T-cell (primary cell): ENCODE data around the gene RALGAPA2. TPM values are rescaled to one million over a fixed set of nuclear protein-coding genes. Genes with fewer than 3 reads are reported as not detected.
"Not testable (repeated sequence)": the region's sequence is repeated elsewhere in the genome, so short reads cannot be mapped to it uniquely, and the experiment has no call there.

Source experiments
- ATAC-seq, 4 experiments: fragments of 200-7000 bp in 3 of 4; fragments of 150-1000 bp in 1 of 4; cut with Tn5 transposase; replicated peaks in 1 of 4; 1 replicate in 3 of 4; 2 replicates in 1 of 4; pipeline ENCODE4 v1.10.0; 2021; ENCODE audit warnings: moderate library complexity in 3 of 4, mild to moderate bottlenecking in 2 of 4, moderate number of reproducible peaks in 1 of 4
- CTCF ChIA-PET, 2 donors: fragments of 300-600 bp; sonication (Branson Sonifier 250); formaldehyde crosslinking; loops; one replicate each; lab custom pipeline; 2022; ENCODE audit warnings: antibody characterized with exemption in 2 of 2; lab: Charles Lee
- POLR2A ChIA-PET, 2 donors: fragments of 300-600 bp; sonication (Branson Sonifier 250); formaldehyde crosslinking; loops; one replicate each; lab custom pipeline; 2022; ENCODE audit warnings: antibody characterized with exemption in 2 of 2; lab: Charles Lee
- DNase-seq, 35 experiments: peaks; one replicate each; pipeline versions ENCODE4 v3.0.0 to v3.0.0-alpha.2; 2013 to 2023
- H3K27ac ChIP-seq: one replicate; pipeline ENCODE4 v1.5.1; 2013; ENCODE audit warnings: low read length
- H3K27me3 ChIP-seq, 2 experiments: replicated peaks in 1 of 2; 1 replicate in 1 of 2; 2 replicates in 1 of 2; pipeline versions ENCODE4 v1.6.1 to v1.7.0; 2013; ENCODE audit warnings: low read length in 1 of 2, mixed read lengths in 1 of 2; ENCODE audit not compliant: control insufficient read depth in 2 of 2, insufficient read depth in 2 of 2; ENCODE audit errors: extremely low read depth in 1 of 2
- H3K36me3 ChIP-seq, 2 donors: 1 replicate in 1 of 2; 2 replicates in 1 of 2; pipeline versions ENCODE4 v1.6.1 to v1.7.0; 2013; ENCODE audit warnings: low read length in 1 of 2; ENCODE audit not compliant: control insufficient read depth in 2 of 2, insufficient read depth in 1 of 2; ENCODE audit errors: extremely low read depth in 1 of 2
- H3K4me1 ChIP-seq, 2 experiments: 1 replicate in 1 of 2; 2 replicates in 1 of 2; pipeline versions ENCODE4 v1.6.1 to v1.7.0; 2013; ENCODE audit warnings: low read length in 2 of 2, mixed read lengths in 1 of 2; ENCODE audit not compliant: insufficient read depth in 2 of 2, control insufficient read depth in 1 of 2; ENCODE audit errors: extremely low read depth in 1 of 2
- H3K4me3 ChIP-seq, 2 donors: 1 replicate in 1 of 2; 2 replicates in 1 of 2; pipeline versions ENCODE4 v1.5.1 to v1.7.0; 2013; ENCODE audit warnings: mild to moderate bottlenecking in 2 of 2, low read length in 1 of 2, moderate library complexity in 1 of 2; ENCODE audit not compliant: control insufficient read depth in 1 of 2; ENCODE audit errors: extremely low read depth in 1 of 2
- H3K9me3 ChIP-seq: 2 replicates; pipeline ENCODE4 v1.7.0; 2013
- H3K27ac Mint-ChIP-seq, 2 donors: one replicate each; pipeline ENCODE4 v1.8.0; 2020 to 2021; ENCODE audit warnings: mild to moderate bottlenecking in 2 of 2, mixed read lengths in 2 of 2
- H3K27me3 Mint-ChIP-seq, 2 donors: one replicate each; pipeline ENCODE4 v1.8.0; 2021 to 2022; ENCODE audit warnings: mixed read lengths in 2 of 2
- H3K36me3 Mint-ChIP-seq: one replicate; pipeline ENCODE4 v1.8.0; 2021; ENCODE audit warnings: mixed read lengths
- H3K4me1 Mint-ChIP-seq, 3 donors: one replicate each; pipeline ENCODE4 v1.8.0; 2020 to 2022; ENCODE audit warnings: mixed read lengths in 3 of 3, mild to moderate bottlenecking in 1 of 3
- H3K4me3 Mint-ChIP-seq, 3 donors: one replicate each; pipeline ENCODE4 v1.8.0; 2020 to 2022; ENCODE audit warnings: mild to moderate bottlenecking in 3 of 3, mixed read lengths in 3 of 3, moderate library complexity in 3 of 3
- H3K9me3 Mint-ChIP-seq, 3 donors: one replicate each; pipeline ENCODE4 v1.8.0; 2020 to 2022; ENCODE audit warnings: mixed read lengths in 3 of 3
- WGBS: methylation state at CpG from one replicate; pipeline ENCODE4 v1.1.5; 2013; ENCODE audit warnings: missing lambda C conversion rate; ENCODE audit not compliant: insufficient coverage; 5-methylcytosine and 5-hydroxymethylcytosine counted together
- total RNA-seq, 35 experiments: library from RNA in 6 of 35; stranded (reverse) in 6 of 35; fragments of 120-200 nt in 1 of 35; gene quantifications; one replicate each; pipeline versions ENCODE4 v1.2.1 to v1.2.4 and lab custom pipeline; 2013 to 2026

RALGAPA2 gene
- total RNA-seq, 5 donors from 2014 or later (not counting 1 experiment from before 2014, with no cell fraction given) = 28.0 to 36.1 (median 31.7) TPM

GRCh38 chr20:20547876-20548266, 164.6 kb downstream of the RALGAPA2 start:
- Histone ChIP-seq H3K4me1 (peaks cover 0 to 4% of the 10 kb centered on the region in 2 experiments), H3K9me3 (no peaks in the 10 kb centered on the region), H3K27me3 (no peaks in the 10 kb centered on the region), H3K4me3 (no peak overlapping the region), H3K36me3 (peaks cover 0 to 10% of the 10 kb centered on the region in 2 donors), H3K27ac (no peak overlapping the region)
- H3K36me3 Mint-ChIP-seq = peaks cover 52% of the 10 kb centered on the region
- no CpG with 5 or more reads among the region's 2 CpGs for WGBS
- H3K4me1 Mint-ChIP-seq = peaks cover 17 to 30% (median 26%) of the 10 kb centered on the region in 3 donors
- H3K27ac Mint-ChIP-seq = peak overlapping the region in 1 of 2 donors; percentile 28
- no peak overlapping the region for H3K4me3 Mint-ChIP-seq
- H3K9me3 Mint-ChIP-seq = no peaks in the 10 kb centered on the region
- DNase-seq = no peak
- H3K27me3 Mint-ChIP-seq = no peaks in the 10 kb centered on the region
- ChIA-PET POLR2A (no interaction called here), CTCF (no interaction called here)
- no peak for ATAC-seq

GRCh38 chr20:20547221-20547875, 165.1 kb downstream of the RALGAPA2 start:
- Histone ChIP-seq H3K27me3 (no peaks in the 10 kb centered on the region), H3K4me1 (peaks cover 0 to 4% of the 10 kb centered on the region in 2 experiments), H3K4me3 (no peak overlapping the region), H3K9me3 (no peaks in the 10 kb centered on the region), H3K27ac (no peak overlapping the region), H3K36me3 (peaks cover 0 to 10% of the 10 kb centered on the region in 2 donors)
- Mint-ChIP-seq H3K4me1 (peaks cover 17 to 30% (median 26%) of the 10 kb centered on the region in 3 donors), H3K36me3 (peaks cover 53% of the 10 kb centered on the region), H3K27ac (peak overlapping the region in 1 of 2 donors; percentile 8), H3K4me3 (no peak overlapping the region), H3K27me3 (no peaks in the 10 kb centered on the region), H3K9me3 (no peaks in the 10 kb centered on the region)
- ChIA-PET CTCF (interaction anchor here in 1 of 2 donors (0.6 kb wide), 1 partner anchor 57 kb away, joined by 3 read pairs; no protein-coding TSS in a partner anchor), POLR2A (no interaction called here)
- ATAC-seq (no peak), DNase-seq (peak in 1 of 35 experiments; percentile 2)
- 50% methylated on average over 1 of the region's 5 CpGs for WGBS

GRCh38 chr20:20546402-20546801, 166.0 kb downstream of the RALGAPA2 start:
- Histone ChIP-seq H3K9me3 (no peaks in the 10 kb centered on the region), H3K4me1 (peaks cover 0 to 4% of the 10 kb centered on the region in 2 experiments), H3K27me3 (no peaks in the 10 kb centered on the region), H3K36me3 (peaks cover 0 to 10% of the 10 kb centered on the region in 2 donors), H3K4me3 (no peak overlapping the region), H3K27ac (no peak overlapping the region)
- Mint-ChIP-seq H3K36me3 (peaks cover 63% of the 10 kb centered on the region), H3K4me3 (no peak overlapping the region), H3K27ac (no peak overlapping the region), H3K9me3 (no peaks in the 10 kb centered on the region), H3K27me3 (no peaks in the 10 kb centered on the region), H3K4me1 (peaks cover 17 to 30% (median 24%) of the 10 kb centered on the region in 3 donors)
- no peak for ATAC-seq
- ChIA-PET CTCF (no interaction called here), POLR2A (no interaction called here)
- DNase-seq = no peak
- WGBS = 76% methylated on average over 4 of the region's 6 CpGs

DNA sequence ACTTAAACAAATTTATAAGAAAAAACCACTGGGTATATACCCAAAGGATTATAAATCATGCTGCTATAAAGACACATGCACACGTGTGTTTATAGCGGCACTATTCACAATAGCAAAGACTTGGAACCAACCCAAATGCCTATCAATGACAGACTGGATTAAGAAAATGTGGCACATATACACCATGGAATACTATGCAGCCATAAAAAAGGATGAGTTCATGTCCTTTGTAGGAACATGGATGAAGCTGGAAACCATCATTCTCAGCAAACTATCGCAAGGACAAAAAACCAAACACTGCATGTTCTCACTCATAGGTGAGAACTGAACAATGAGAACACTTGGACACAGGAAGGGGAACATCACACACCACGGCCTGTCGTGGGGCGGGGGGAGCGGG, 169.1 kb downstream of the RALGAPA2 start:
- WGBS = no CpG with 5 or more reads among the region's 7 CpGs
- H3K36me3 ChIP-seq, H3K27me3 ChIP-seq, ATAC-seq, H3K27ac Mint-ChIP-seq, H3K27me3 Mint-ChIP-seq, H3K9me3 Mint-ChIP-seq, H3K27ac ChIP-seq, H3K4me1 ChIP-seq, H3K4me3 Mint-ChIP-seq, CTCF ChIA-PET, H3K9me3 ChIP-seq, H3K4me3 ChIP-seq, POLR2A ChIA-PET, DNase-seq: not testable (repeated sequence)
- peaks cover 12 to 15% (median 14%) of the 10 kb centered on the region in 3 donors for H3K4me1 Mint-ChIP-seq
- H3K36me3 Mint-ChIP-seq = peaks cover 76% of the 10 kb centered on the region

DNA sequence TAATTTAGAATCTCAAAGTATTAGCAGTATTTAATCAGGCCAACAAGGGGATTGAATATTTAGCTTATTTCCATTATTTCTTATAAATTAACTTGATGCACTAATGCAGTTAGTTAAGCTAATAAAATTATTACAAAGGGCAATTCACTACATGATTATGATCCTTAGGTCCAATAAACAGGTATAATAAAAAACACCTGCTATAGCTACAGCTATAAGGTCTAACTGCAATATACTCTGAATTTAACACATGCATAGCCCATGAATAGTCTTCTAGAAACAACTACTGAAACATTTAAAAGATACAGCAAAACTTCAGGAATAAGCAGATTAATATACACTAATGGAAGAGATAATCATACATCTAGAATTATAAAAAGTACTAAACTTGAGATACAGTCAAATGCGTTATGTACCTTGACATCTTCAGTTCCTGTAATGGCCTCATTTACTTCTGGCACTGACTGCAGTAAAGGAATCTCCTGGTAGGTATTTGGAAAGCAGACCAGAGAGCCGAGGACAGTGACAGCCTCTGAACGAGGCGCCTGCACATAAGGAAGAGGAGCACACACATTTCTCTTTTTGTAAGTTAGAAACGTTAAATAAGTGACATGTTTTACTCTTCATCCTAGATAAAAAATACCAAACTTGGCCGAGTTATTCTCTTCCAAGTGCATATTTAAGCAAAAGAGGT, 176.1 kb downstream of the RALGAPA2 start:
- WGBS = 100% methylated on average over 1 of the region's 6 CpGs
- Mint-ChIP-seq H3K4me3 (no peak overlapping the region), H3K27me3 (no peaks in the 10 kb centered on the region), H3K4me1 (no peaks in the 10 kb centered on the region), H3K9me3 (no peaks in the 10 kb centered on the region), H3K36me3 (peaks cover 57% of the 10 kb centered on the region), H3K27ac (no peak overlapping the region)
- Histone ChIP-seq H3K4me1 (no peaks in the 10 kb centered on the region), H3K4me3 (no peak overlapping the region), H3K27ac (no peak overlapping the region), H3K27me3 (no peaks in the 10 kb centered on the region), H3K36me3 (peaks cover 0 to 7% of the 10 kb centered on the region in 2 donors), H3K9me3 (no peaks in the 10 kb centered on the region)
- CTCF ChIA-PET = no interaction called here
- DNase-seq (no peak), ATAC-seq (no peak)
- POLR2A ChIA-PET = no interaction called here

DNA sequence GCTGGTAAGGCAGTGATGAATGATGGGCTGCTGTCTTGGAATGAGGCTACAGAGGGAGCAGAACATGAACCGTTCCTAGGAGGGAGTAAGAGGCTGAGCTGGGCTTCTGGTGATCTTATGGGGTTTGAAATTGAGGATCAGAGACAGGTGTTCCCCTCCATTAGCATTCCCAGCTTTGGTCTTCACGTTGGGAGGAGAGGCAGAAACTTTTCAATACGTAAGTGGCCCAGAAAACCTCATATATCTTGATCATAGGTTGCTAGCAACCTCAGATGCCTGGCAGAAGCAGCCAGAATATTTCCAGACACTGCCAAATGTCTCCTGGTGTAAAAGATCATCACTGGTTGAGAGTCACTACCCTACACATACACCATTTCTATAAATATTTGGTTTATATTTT, 177.4 kb downstream of the RALGAPA2 start:
- Histone ChIP-seq H3K36me3 (peaks cover 0 to 15% of the 10 kb centered on the region in 2 donors), H3K4me1 (no peaks in the 10 kb centered on the region), H3K27ac (no peak overlapping the region), H3K4me3 (no peak overlapping the region), H3K9me3 (no peaks in the 10 kb centered on the region), H3K27me3 (no peaks in the 10 kb centered on the region)
- POLR2A ChIA-PET = no interaction called here
- Mint-ChIP-seq H3K27me3 (no peaks in the 10 kb centered on the region), H3K36me3 (peaks cover 62% of the 10 kb centered on the region), H3K27ac (no peak overlapping the region), H3K4me3 (no peak overlapping the region), H3K4me1 (no peaks in the 10 kb centered on the region), H3K9me3 (no peaks in the 10 kb centered on the region)
- 100% methylated on average over 1 of the region's 3 CpGs for WGBS
- ATAC-seq = no peak
- CTCF ChIA-PET = no interaction called here
- no peak for DNase-seq
